ENCODE measurements around the gene SIPA1. TPM values are rescaled to one million over a fixed set of nuclear protein-coding genes. Genes with fewer than 3 reads are reported as not detected.

The SIPA1 gene
- total RNA-seq, 4 donors from 2014 or later: 18.0 to 48.7 (median 24.7) TPM

DNA sequence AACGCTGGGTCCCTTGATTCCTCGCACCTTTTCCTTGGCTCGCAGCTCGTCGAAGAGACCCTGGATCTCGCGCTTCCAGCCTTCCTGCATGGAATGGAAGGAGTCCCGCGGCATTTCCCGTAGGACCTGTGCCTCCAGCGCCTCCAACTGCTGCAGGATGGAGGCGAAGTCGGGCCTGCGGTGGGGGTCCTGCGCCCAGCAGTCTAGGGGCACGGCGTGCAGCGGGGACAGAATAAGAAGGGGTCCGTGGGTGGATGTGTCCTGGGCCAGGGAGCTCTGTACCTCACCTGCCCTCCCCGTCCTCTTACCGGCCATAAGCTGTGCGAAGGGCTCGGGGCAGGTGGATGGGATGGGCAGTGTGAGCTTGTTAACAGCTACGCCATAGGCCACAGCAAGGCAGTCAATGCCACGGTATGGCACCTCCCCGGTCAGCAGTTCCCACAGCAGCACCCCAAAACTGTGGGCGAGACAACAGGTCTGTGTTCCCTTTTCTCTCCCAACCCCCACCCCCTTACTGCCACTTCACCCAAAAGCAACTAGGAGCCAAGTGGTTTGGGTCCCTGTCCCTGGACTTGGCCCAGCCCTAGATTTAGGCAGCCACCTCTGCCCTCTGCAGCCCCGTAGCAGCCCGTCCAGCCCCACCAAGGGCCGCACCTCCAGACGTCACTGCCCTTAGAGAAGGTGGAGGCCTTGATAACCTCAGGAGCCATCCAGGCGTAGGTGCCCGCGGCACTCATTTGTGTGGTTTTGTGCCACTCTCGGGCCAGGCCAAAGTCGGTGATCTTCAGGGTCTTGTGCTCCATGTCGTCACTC lies 30.1 kb upstream of the SIPA1 start:
- peaks cover 0 to 63% (median 0%) of the 10 kb centered on the region in 3 donors for H3K36me3 ChIP-seq
- no peak for TF ChIP-seq POLR2A (IDR thresholded peaks at IDR 0.05)
- no peaks in the 10 kb centered on the region for H3K27me3 ChIP-seq
- H3K27ac ChIP-seq: peak overlapping the region in 3 of 4 donors; percentile 58 to 66 (median 64)
- no peak for DNase-seq
- H3K9me3 ChIP-seq: no peaks in the 10 kb centered on the region
- peaks cover 0 to 46% (median 15%) of the 10 kb centered on the region in 4 donors for H3K4me1 ChIP-seq
- peak overlapping the region in 1 of 4 donors; percentile 33 for H3K4me3 ChIP-seq

- no peak for DNase-seq
- Histone ChIP-seq H3K4me3 (no peak overlapping the region), H3K27me3 (no peaks in the 10 kb centered on the region), H3K4me1 (peaks cover 0 to 53% (median 21%) of the 10 kb centered on the region in 4 donors), H3K36me3 (peaks cover 0 to 52% (median 0%) of the 10 kb centered on the region in 3 donors), H3K27ac (peak overlapping the region in 1 of 4 donors; percentile 19), H3K9me3 (no peaks in the 10 kb centered on the region)
- TF ChIP-seq, protein P1, sequence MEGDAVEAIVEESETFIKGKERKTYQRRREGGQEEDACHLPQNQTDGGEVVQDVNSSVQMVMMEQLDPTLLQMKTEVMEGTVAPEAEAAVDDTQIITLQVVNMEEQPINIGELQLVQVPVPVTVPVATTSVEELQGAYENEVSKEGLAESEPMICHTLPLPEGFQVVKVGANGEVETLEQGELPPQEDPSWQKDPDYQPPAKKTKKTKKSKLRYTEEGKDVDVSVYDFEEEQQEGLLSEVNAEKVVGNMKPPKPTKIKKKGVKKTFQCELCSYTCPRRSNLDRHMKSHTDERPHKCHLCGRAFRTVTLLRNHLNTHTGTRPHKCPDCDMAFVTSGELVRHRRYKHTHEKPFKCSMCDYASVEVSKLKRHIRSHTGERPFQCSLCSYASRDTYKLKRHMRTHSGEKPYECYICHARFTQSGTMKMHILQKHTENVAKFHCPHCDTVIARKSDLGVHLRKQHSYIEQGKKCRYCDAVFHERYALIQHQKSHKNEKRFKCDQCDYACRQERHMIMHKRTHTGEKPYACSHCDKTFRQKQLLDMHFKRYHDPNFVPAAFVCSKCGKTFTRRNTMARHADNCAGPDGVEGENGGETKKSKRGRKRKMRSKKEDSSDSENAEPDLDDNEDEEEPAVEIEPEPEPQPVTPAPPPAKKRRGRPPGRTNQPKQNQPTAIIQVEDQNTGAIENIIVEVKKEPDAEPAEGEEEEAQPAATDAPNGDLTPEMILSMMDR (IDR thresholded peaks at IDR 0.05): no peak
- no peak for TF ChIP-seq POLR2A (IDR thresholded peaks at IDR 0.05)
Observed at GRCh38 chr11:65609229-65609628, 28.7 kb upstream of the SIPA1 start.

DNA sequence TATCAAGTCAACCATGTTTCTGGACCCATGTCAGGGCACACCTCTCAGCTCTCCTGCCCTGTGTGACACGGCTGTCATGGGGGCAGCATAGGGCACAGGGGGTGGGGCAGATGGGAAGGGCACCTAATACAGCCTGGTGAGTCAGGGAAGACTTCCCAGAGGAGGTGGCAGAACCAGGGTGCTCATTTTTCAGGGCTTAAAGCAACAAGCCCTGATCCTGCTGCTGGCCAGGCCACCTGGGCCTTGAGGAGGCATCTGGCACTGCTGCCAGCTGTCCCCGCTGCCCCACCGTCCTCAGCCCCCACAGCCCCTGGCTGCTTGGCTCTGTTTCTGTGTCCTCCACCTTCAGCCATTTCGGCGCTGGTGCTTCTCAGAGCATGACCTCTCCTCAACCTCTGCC lies 28.2 kb upstream of the SIPA1 start:
- Histone ChIP-seq H3K4me3 (peak overlapping the region in 1 of 4 donors; percentile 1), H3K9me3 (no peaks in the 10 kb centered on the region), H3K27me3 (no peaks in the 10 kb centered on the region), H3K4me1 (peaks cover 0 to 53% (median 21%) of the 10 kb centered on the region in 4 donors), H3K36me3 (peaks cover 0 to 47% (median 0%) of the 10 kb centered on the region in 3 donors), H3K27ac (peak overlapping the region in 1 of 4 donors; percentile 19)
- TF ChIP-seq, protein P1 (IDR thresholded peaks at IDR 0.05): no peak
- no peak for TF ChIP-seq POLR2A (IDR thresholded peaks at IDR 0.05)
- no peak for DNase-seq

- Histone ChIP-seq H3K4me3 (peak overlapping the region in 2 of 4 donors; percentile 71 to 93), H3K27me3 (no peaks in the 10 kb centered on the region), H3K36me3 (peaks cover 0 to 40% (median 0%) of the 10 kb centered on the region in 3 donors), H3K4me1 (peaks cover 0 to 53% (median 21%) of the 10 kb centered on the region in 4 donors), H3K27ac (peak overlapping the region in 3 of 4 donors; percentile 46 to 65 (median 63)), H3K9me3 (no peaks in the 10 kb centered on the region)
- TF ChIP-seq POLR2A (IDR thresholded peaks at IDR 0.05): no peak
- no peak for DNase-seq
Observed at GRCh38 chr11:65610404-65610803, 27.5 kb upstream of the SIPA1 start.

GRCh38 chr11:65611028-65611757 lies 26.7 kb upstream of the SIPA1 start:
- H3K36me3 ChIP-seq: peaks cover 0 to 32% (median 0%) of the 10 kb centered on the region in 3 donors
- no peak for TF ChIP-seq POLR2A (IDR thresholded peaks at IDR 0.05)
- TF ChIP-seq, protein P1 (IDR thresholded peaks at IDR 0.05): no peak
- DNase-seq: no peak

DNA sequence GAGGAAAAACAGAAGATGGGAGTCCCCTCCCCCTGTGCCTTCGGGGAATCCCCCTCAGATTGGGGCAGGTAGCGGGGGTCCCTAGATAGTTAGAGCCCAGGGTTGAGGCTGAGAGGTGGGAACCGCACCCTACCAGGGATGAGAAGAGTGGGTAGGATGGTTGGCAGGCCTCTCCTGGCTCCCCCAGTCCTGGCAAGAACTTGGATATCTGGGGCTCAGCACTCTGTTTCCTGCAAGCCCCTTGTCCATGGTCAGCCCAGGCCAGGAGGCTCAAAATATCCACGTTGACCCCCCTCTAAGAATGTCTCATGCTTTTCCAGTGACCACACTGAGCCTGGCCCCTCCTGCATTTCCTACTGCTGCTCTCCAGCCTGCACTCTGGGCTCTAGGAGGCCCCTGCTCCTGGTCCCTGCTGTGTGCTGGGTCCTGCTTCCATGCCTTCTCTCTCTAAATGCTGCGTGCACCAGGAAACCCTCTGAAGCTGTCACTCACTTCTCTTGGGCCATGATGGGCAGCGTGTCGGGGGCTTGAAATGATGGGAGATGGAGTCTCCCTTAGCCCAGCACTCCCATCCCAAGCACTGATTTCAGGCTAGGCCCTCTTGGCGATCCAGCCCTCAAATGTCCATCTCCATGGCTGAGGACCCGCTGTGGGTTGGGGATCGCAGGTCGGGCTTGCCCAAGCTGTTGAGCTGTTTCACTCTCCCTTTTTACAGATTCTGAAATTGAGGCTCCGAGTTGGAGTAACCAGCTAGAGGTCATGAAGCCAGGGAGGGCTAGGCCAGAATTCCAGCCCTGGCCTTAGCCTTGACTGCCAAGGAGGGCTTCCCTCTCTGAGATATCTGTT lies 25.9 kb upstream of the SIPA1 start:
- Histone ChIP-seq H3K36me3 (peaks cover 0 to 26% (median 0%) of the 10 kb centered on the region in 3 donors), H3K27me3 (no peaks in the 10 kb centered on the region), H3K9me3 (no peaks in the 10 kb centered on the region), H3K4me1 (peaks cover 0 to 62% (median 28%) of the 10 kb centered on the region in 4 donors), H3K27ac (peak overlapping the region; percentile 65 to 98 (median 94)), H3K4me3 (peak overlapping the region in 3 of 4 donors; percentile 71 to 93 (median 93))
- no peak for DNase-seq
- TF ChIP-seq POLR2A (IDR thresholded peaks at IDR 0.05): no peak
- TF ChIP-seq, protein P1 (IDR thresholded peaks at IDR 0.05): no peak

More at GRCh38 chr11:65611028-65611757, 26.7 kb upstream of the SIPA1 start:
- Histone ChIP-seq H3K4me3 (peak overlapping the region in 3 of 4 donors; percentile 18 to 93 (median 71)), H3K27me3 (no peaks in the 10 kb centered on the region), H3K9me3 (no peaks in the 10 kb centered on the region), H3K27ac (peak overlapping the region; percentile 63 to 98 (median 80)), H3K4me1 (peaks cover 0 to 55% (median 21%) of the 10 kb centered on the region in 4 donors)

Data from Peyer's patch (tissue), 4 donors.